Testis (tissue), 2 donors: Measurements from ENCODE around the gene ADAM12.

Experiments
- POLR2A ChIP-seq: fragments of 450-650 bp; IDR thresholded peaks from one replicate; pipeline ENCODE4 v1.6.1; 2017; ENCODE audit warnings: antibody characterized with exemption, mild to moderate bottlenecking, moderate library complexity
- TF ChIP-seq, protein P1 (sequence below), 3 experiments: fragments of 450-650 bp in 2 of 3; fragments of 200-600 bp in 1 of 3; sonication (generic) in 1 of 3; IDR thresholded peaks; one replicate each; pipeline ENCODE4 v1.5.1; 2016 to 2019; ENCODE audit warnings: antibody characterized with exemption in 3 of 3, mild to moderate bottlenecking in 2 of 3, moderate library complexity in 1 of 3

DNA sequence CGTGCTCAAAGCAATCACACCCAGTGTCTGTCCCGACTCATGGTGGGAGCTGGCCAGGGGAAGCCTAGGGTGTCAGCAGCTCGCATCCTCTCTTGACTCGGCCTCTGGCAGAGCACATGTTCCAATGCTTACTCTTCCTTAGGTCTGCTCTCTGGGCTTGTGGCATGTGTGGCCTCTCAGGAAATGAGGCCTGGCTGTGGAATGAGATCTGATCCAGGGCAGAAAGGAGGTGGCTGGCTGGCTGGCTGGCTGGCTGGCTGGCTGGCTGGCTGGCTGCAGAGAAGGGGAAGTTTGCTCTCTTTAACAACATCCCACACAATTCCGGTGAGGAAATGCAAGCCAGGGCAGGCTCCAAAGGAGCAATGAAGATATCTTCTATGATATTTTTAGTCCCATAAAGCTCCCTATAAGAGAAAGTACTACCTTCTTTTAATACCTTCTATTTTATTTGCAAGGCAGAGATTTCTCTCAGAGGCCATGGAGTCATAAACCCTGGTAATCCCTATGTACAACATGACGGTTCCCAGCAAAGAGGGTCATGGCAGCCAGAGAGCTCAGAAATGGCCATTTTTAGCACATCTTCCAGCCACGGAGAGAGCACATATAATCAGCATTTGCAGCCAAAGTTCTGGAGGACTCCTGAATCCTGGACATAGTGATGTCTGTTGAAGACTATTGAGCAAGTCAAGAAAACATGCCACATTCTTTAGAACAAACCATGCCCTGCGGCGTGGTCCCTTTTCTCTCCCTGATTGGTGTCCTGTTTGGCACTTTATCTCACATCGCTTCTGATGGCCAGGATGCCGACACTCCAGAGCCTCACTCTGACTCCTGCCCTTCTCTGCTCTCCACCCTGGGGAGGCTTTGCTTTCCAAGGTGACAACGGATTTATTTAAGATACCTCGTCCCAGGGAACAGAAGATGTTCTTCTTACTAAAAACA lies 338.2 kb downstream of the ADAM12 start:
- TF ChIP-seq, protein P1, sequence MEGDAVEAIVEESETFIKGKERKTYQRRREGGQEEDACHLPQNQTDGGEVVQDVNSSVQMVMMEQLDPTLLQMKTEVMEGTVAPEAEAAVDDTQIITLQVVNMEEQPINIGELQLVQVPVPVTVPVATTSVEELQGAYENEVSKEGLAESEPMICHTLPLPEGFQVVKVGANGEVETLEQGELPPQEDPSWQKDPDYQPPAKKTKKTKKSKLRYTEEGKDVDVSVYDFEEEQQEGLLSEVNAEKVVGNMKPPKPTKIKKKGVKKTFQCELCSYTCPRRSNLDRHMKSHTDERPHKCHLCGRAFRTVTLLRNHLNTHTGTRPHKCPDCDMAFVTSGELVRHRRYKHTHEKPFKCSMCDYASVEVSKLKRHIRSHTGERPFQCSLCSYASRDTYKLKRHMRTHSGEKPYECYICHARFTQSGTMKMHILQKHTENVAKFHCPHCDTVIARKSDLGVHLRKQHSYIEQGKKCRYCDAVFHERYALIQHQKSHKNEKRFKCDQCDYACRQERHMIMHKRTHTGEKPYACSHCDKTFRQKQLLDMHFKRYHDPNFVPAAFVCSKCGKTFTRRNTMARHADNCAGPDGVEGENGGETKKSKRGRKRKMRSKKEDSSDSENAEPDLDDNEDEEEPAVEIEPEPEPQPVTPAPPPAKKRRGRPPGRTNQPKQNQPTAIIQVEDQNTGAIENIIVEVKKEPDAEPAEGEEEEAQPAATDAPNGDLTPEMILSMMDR (IDR thresholded peaks at IDR 0.05) = no peak
- TF ChIP-seq POLR2A = no peak
